PC-9 (cell line): Measurements from ENCODE around the gene POLR1G. TPM values are rescaled to one million over a fixed set of nuclear protein-coding genes. Genes with fewer than 3 reads are reported as not detected.

Source experiments
- BruUV-seq: library from RNA; stranded (reverse); fragments of 400-500 nt; replicated peaks from 2 replicates; lab custom pipeline; 2021; lab: Mats Ljungman, UMichigan
- CTCF ChIA-PET: fragments of 300-600 bp; sonication (Branson Sonifier 250); formaldehyde crosslinking; loops from one replicate; lab custom pipeline; 2022; ENCODE audit warnings: antibody characterized with exemption; lab: Charles Lee
- POLR2A ChIA-PET: fragments of 300-600 bp; sonication (Branson Sonifier 250); formaldehyde crosslinking; loops from one replicate; lab custom pipeline; 2022; ENCODE audit warnings: antibody characterized with exemption; ENCODE audit not compliant: unreplicated experiment; lab: Charles Lee
- DNase-seq, 2 experiments: peaks; one replicate each; pipeline versions ENCODE4 v3.0.0 to v3.0.0-alpha.2; 2015 to 2022; ENCODE audit warnings: mixed read lengths in 1 of 2
- H2AFZ ChIP-seq: fragments of 200-600 bp; sonication (generic); 2 replicates; pipeline ENCODE4 v1.8.1; 2017; ENCODE audit warnings: antibody characterized with exemption
- H3F3A ChIP-seq: fragments of 200-600 bp; sonication (generic); 2 replicates; pipeline ENCODE4 v1.8.1; 2017; ENCODE audit warnings: antibody characterized with exemption, mild to moderate bottlenecking, low read depth; ENCODE audit not compliant: insufficient read depth
- H3K27ac ChIP-seq: fragments of 200-600 bp; sonication (generic); 2 replicates; pipeline ENCODE4 v1.6.1; 2016; ENCODE audit warnings: mixed run types
- H3K27me3 ChIP-seq: fragments of 200-600 bp; sonication (generic); 2 replicates; pipeline ENCODE4 v1.6.1; 2016; ENCODE audit warnings: low read depth, mixed run types; ENCODE audit not compliant: insufficient read depth
- H3K36me3 ChIP-seq: fragments of 200-600 bp; sonication (generic); 2 replicates; pipeline ENCODE4 v1.6.1; 2016; ENCODE audit warnings: low read depth, mixed run types
- H3K4me1 ChIP-seq: fragments of 200-600 bp; sonication (generic); replicated peaks from 2 replicates; pipeline ENCODE4 v1.6.1; 2016; ENCODE audit warnings: mixed run types; ENCODE audit not compliant: insufficient read depth
- H3K4me2 ChIP-seq: fragments of 200-600 bp; sonication (generic); 2 replicates; pipeline ENCODE4 v1.6.1; 2017; ENCODE audit warnings: mixed run types
- H3K4me3 ChIP-seq: fragments of 200-600 bp; sonication (generic); 2 replicates; pipeline ENCODE4 v1.6.1; 2016; ENCODE audit warnings: mixed run types
- H3K79me2 ChIP-seq: fragments of 200-600 bp; sonication (generic); 2 replicates; pipeline ENCODE4 v1.6.1; 2017; ENCODE audit warnings: low read depth, mixed run types
- H3K9me2 ChIP-seq: fragments of 200-600 bp; sonication (generic); 2 replicates; pipeline ENCODE4 v1.8.1; 2017; ENCODE audit warnings: mild to moderate bottlenecking; ENCODE audit not compliant: insufficient read depth
- H3K9me3 ChIP-seq: fragments of 200-600 bp; sonication (generic); 2 replicates; pipeline ENCODE4 v1.8.1; 2016; ENCODE audit warnings: low read depth; ENCODE audit not compliant: insufficient read depth
- H4K20me1 ChIP-seq: fragments of 200-600 bp; sonication (generic); 2 replicates; pipeline ENCODE4 v1.8.1; 2017; ENCODE audit not compliant: insufficient read depth
- EZH2 ChIP-seq: fragments of 200-600 bp; sonication (generic); IDR thresholded peaks from 2 replicates; pipeline ENCODE4 v1.8.0; 2017; ENCODE audit warnings: antibody characterized with exemption, low read depth
- intact Hi-C: fragments of 100-400 bp; cut with micrococcal nuclease; formaldehyde crosslinking; loops from one replicate; pipeline ENCODE4 v1.10.0; 2022; ENCODE audit not compliant: unreplicated experiment
- total RNA-seq: library from RNA; stranded (reverse); gene quantifications from 2 replicates; pipeline ENCODE4 v1.2.3, GENCODE V29; 2021
- TF ChIP-seq, protein P1 (sequence below): fragments of 200-600 bp; sonication (generic); conservative IDR thresholded peaks from 2 replicates; pipeline ENCODE4 v1.6.1; 2017; ENCODE audit warnings: mixed run types, antibody characterized with exemption, mild to moderate bottlenecking, moderate library complexity

The POLR1G gene
- total RNA-seq, 1 experiment from 2014 or later, result 11.5 TPM

DNA sequence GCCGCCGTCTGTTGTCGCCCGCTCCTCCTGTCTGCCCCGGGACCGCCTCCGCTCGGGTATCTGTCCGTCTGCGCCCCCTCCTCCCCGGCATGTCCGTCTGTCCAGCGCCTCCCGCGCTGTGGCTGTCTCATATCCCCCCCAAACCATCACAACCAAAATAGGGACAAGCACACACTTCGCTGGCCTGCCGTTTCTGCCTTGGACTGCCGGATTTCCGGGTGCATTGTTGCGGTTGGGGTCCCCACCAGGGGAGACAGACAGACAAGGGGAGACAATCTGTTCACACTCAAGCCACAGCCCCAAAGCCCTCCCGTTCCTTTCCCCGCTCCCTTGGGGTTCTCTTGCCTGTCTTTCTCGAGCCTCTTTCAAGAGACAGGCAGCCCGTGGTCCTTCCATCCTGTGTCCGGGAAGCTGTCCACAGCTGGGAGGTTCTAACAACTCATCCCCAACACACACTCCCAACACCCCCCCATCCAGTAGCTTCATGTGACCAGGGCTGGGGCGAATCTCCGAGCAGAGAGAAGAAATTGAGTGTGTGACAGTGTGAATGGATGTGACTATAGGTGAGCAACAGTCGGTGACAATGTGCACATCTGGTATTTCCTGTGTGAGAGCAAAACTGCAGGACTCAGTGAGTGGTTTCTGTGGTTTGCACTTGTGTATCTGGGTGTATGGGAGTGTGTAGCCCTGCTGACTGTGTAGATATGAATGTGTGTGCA is 44.8 kb downstream of the POLR1G start:
- Histone ChIP-seq H3K9me3 (no peaks in the 10 kb centered on the region), H3K36me3 (no peaks in the 10 kb centered on the region), H2AFZ (peak overlapping the region; percentile 85), H4K20me1 (no peaks in the 10 kb centered on the region), H3K9me2 (no peaks in the 10 kb centered on the region), H3K4me2 (peak overlapping the region; percentile 73), H3K79me2 (peaks cover 8% of the 10 kb centered on the region), H3K4me3 (peak overlapping the region; percentile 56), H3K4me1 (peaks cover 58% of the 10 kb centered on the region), H3K27me3 (no peaks in the 10 kb centered on the region), H3K27ac (peak overlapping the region; percentile 36), H3F3A (peaks cover 81% of the 10 kb centered on the region)
- TSS peak; percentile 64 for BruUV-seq
- peak in 1 of 2 experiments; percentile 57 for DNase-seq
- CTCF ChIA-PET, result no interaction called here
- no peak for TF ChIP-seq EZH2
- intact Hi-C loops, result no loop called here
- POLR2A ChIA-PET, result interaction anchor here (0.5 to 1.6 kb wide), 2 partner anchors 16 to 119 kb away, joined by 7 to 8 read pairs; partner anchors contain the start of gene FOSB

DNA sequence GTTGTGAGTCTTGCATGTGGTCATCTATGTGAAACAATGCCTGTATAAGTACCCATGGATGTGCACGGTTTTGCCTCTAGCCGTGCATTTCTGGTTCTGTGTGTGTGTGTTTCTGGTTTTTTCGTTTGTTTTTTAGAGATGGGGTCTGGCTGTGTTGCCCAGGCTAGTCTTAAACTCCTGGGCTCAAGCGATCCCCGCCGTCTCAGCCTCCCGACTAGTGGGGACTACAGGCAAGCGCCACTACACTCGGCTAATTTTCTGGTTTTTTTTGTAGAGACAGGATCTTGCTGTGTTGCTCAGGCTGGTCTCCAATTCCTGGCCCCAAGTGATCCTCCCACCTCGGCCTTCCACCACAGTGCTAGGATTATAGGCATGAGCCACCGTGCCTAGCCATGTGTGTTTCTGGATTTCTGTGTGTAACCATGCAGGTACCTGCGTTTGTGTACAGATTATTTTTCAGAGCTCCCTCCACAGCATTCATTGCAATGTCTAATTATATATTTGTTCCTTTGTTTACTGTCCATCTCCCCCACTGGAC is 45.5 kb downstream of the POLR1G start:
- ChIA-PET POLR2A (interaction anchor here (0.5 to 1.6 kb wide), 2 partner anchors 16 to 118 kb away, joined by 7 to 8 read pairs; partner anchors contain the start of gene FOSB), CTCF (no interaction called here)
- Histone ChIP-seq H3K4me2 (peak overlapping the region; percentile 73), H4K20me1 (no peaks in the 10 kb centered on the region), H3K27me3 (no peaks in the 10 kb centered on the region), H3K4me1 (peaks cover 60% of the 10 kb centered on the region), H3K27ac (peak overlapping the region; percentile 36; the same call in 1 of the 2 replicates), H3K79me2 (peaks cover 8% of the 10 kb centered on the region), H3F3A (peaks cover 81% of the 10 kb centered on the region), H3K4me3 (no peak overlapping the region), H3K36me3 (no peaks in the 10 kb centered on the region), H3K9me3 (no peaks in the 10 kb centered on the region), H2AFZ (no peak overlapping the region), H3K9me2 (no peaks in the 10 kb centered on the region)
- intact Hi-C loops, result no loop called here
- BruUV-seq, result no TSS peak
- no peak for DNase-seq
- TF ChIP-seq, protein P1, sequence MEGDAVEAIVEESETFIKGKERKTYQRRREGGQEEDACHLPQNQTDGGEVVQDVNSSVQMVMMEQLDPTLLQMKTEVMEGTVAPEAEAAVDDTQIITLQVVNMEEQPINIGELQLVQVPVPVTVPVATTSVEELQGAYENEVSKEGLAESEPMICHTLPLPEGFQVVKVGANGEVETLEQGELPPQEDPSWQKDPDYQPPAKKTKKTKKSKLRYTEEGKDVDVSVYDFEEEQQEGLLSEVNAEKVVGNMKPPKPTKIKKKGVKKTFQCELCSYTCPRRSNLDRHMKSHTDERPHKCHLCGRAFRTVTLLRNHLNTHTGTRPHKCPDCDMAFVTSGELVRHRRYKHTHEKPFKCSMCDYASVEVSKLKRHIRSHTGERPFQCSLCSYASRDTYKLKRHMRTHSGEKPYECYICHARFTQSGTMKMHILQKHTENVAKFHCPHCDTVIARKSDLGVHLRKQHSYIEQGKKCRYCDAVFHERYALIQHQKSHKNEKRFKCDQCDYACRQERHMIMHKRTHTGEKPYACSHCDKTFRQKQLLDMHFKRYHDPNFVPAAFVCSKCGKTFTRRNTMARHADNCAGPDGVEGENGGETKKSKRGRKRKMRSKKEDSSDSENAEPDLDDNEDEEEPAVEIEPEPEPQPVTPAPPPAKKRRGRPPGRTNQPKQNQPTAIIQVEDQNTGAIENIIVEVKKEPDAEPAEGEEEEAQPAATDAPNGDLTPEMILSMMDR, result no peak
- TF ChIP-seq EZH2, result no peak

DNA sequence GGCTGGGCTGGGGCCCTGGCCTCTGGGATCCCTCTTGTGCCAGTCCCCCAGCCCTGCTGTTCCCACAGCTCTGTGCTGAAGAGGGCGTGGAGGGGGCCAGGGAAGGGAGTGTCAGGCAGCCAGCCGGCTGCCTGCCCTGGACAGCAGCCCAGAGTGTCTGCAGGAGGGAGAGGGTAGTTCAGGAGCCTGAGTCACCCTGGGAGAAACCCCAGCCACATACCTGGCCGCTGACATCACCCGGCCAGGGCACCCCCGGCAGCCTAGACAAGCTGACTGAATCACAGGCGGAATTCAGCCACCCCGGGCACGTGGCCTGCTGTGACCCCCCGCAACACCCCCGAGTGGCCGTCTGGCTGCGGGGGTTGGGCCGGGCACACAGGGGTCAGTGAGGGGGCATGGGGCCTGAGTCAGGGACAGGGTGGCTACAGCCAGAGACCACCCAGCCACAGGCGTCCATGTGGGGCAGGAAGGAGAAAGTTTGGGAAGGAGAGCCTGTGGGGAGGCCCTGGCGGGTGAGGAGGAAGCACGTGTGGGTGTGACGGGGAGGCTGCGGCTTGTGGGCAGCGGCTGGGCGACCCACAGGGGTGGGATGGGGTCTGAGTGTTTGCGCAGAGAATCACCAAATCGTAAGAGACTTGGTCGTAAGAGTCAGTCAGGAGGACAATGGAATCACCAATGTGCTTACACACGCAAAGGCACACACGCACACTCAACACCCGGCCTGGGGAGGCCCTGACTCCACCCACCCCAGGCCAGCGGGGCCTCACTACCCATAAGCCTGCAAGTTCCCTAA is 49.5 kb downstream of the POLR1G start:
- Histone ChIP-seq H3K79me2 (no peaks in the 10 kb centered on the region), H3K4me3 (peak overlapping the region; percentile 53; the same call in 1 of the 2 replicates), H3K9me2 (no peaks in the 10 kb centered on the region), H3K27me3 (no peaks in the 10 kb centered on the region), H2AFZ (peak overlapping the region; percentile 84), H3F3A (peaks cover 64% of the 10 kb centered on the region; the same call in 1 of the 2 replicates), H3K27ac (peak overlapping the region; percentile 93), H3K36me3 (no peaks in the 10 kb centered on the region), H3K4me2 (peak overlapping the region; percentile 85), H3K9me3 (no peaks in the 10 kb centered on the region), H3K4me1 (peaks cover 38% of the 10 kb centered on the region), H4K20me1 (no peaks in the 10 kb centered on the region)
- POLR2A ChIA-PET, result interaction anchor here (0.6 to 2.0 kb wide), 4 partner anchors 10 to 262 kb away, joined by 3 to 64 read pairs (median 4); partner anchors contain the start of gene FOSB
- CTCF ChIA-PET, result interaction anchor here (0.6 to 1.2 kb wide), 2 partner anchors 11 to 23 kb away, joined by 4 to 9 read pairs; no protein-coding TSS in a partner anchor
- intact Hi-C loops, result loop anchor here (1.0 kb wide), 2 partner anchors 11 to 12 kb away; partner anchors contain the start of gene FOSB
- DNase-seq, result peak; percentile 98
- no TSS peak for BruUV-seq
- TF ChIP-seq EZH2, result no peak
- TF ChIP-seq, protein P1, result no peak
